Stimulated activated CD4-positive, alpha-beta T cell treated with anti-CD3 and anti-CD28 coated beads, Interleukin-1b, Interleukin-23, amount 100 ng/mL, for 4 hours (primary cell): ENCODE measurements around the gene HHATL.

Source experiments
- DNase-seq, 2 donors: peaks; one replicate each; pipeline ENCODE4 v3.0.0-alpha.2; 2020; ENCODE audit warnings: low read depth in 2 of 2

HHATL gene

DNA sequence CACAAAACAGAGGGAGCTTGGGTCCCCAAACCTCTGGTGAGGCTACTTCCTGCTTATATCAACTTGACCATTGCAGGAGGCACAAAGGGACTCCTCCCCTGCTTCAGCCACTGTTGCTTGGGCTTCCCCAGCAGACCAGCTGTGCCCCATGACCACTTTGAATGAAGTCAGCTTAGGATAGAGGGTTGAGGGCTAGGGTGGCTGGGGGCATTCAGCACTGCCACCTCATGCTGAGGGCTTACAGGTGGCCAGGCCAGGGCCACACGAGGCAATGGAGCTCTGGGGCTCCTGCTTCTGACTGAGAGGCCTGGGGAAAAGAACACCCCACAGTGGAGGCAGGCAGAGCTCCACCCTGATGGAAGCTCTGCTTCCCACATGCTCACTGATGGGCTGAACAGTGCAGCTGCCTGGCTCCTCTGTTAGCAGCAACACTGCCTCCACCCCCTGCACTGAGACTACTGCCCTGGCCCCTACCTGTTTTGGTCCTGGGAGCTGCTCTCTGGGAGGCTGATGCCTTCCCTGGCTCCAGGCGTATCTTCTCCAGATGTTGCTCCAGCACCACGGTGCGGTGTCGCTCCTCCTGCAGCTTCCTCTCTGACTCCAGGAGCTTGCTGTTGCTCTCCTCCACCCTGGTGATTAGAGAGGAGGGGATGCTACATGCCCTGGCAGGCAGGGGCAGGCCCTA lies 10.2 kb upstream of the HHATL start:
- no peak for DNase-seq

DNA sequence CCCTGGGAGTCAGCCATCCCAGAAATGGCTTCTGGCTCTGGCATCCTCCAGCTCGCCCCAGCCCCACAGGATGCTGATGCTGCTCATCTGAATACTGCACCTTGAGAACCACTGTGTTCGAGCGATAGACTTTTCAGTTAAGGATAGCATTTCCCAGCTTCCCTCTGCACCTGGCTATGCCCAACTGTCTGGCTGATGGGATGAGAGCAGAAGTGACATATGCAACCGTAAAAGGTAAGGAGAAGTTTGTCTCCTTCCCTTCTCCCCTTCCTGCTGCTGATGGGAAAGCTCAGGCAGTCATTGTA lies 9.7 kb upstream of the HHATL start:
- DNase-seq = no peak

DNA sequence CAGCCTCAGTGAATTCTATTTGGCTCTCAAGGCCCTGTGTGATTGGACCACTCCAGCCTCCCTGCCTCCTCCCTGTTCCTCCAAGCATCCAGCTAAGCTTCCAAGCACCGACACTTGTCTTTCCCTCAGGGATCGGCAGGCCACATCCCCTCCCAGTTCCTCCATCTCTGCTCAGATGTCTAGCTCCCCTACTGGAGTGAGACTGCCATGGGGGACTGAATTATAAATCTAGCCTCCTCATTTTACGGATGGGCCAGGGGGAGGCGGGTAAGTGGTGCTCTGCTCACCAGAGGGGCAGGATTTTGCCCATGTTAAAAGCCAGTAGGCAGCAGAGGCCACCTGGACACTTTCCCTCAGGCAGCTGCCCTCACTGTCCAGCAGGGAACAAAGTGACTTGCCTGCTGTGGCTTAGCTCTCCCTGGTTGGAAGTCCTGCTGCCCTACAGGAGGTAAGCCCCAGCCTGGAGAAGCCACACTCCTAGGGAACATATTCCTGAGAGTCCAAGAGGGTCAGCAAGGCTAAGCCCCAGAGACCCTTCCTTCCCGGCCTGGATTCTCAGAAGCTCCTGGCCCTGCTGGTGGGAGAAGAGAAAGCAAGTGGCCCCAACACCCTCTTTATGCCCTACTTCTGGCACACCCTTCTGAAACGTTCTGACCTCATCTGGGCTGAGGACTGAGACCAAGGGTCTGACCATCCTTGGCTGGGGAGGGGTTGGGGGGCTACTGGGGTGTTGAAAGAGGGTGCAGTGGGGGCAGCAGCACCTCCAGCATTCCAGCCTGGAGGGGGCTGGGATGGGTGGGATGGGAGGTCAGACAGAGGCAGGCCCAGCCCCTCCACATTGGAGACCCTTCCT lies 9.1 kb upstream of the HHATL start:
- DNase-seq = no peak

DNA sequence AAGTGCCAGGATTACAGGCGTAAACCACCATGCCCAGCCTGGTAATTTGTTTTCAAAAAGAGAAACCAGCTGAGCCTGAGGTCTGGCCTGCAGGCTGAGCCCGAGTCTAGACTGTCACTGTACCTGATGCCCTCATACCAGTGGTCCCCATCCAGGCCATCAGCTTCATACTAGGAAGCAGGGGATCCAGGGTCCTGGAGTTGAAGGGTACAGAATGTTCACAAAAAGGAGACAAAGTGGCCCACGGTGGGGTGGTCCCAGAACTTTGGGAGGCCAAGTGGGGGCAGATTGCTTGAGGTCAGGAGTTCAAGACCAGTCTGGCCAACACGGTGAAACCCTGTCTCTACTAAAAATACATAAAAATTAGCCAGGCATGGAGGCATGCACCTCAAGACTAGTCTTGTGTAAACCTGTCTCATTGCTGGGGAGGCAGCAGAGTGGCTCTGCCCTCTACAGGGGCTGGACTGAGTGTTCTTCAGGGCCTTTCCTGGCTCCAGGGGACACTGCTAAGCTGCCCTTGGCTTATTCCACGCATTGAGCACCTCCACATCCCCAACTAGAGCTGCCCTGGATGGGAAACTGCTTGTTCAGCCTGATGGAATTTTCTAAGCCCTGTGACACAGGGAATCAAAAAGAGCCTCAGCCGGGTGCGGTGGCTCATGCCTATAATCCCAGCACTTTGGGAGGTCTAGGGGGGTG lies 7.9 kb upstream of the HHATL start:
- no peak for DNase-seq

DNA sequence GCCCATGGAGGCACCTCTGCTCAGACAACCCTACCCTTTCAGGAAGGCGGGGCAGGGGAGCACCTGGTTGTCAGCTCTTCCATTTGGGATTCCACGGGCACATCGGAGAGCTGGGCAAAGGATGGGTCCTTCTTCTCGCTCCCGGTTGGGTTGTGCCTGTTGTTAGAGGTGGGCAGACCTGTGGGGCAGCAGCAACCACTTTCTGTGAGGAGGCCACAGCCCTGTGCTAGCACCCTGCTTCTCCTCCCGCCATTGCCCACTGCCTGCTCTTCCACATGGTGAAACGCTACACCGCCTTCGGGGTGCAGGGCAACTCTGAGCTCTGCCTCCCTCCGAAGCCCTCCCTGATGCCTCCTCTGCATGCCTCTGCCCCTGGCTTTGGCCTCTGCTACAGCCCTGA lies 7.0 kb upstream of the HHATL start:
- no peak for DNase-seq

DNA sequence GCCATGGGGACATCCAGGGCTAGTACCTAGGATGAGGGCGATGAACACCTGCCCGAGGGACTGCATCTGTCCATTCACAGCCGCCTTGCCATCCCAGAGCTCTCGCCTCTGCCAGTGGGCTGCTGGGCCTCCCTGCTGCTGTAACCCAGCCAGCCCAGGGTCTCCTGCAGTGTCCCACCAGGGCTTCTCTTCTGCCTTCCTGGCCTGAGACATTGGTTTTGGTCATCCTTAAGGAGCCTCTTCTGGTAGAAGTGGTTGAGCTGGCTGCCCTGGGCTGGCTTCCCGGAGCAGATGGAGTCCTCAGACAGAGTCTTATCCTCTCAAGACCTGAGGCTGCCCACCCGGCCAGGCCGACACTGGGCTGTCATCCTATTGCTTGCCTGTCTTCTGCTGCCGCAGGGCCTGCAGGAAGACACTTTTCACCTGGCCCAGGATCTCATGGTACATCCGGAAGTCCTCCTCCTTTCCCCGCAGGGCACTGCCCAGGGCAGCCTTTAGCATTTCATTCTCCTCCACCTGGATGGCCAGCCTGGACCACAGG lies 6.1 kb upstream of the HHATL start:
- DNase-seq = no peak

DNA sequence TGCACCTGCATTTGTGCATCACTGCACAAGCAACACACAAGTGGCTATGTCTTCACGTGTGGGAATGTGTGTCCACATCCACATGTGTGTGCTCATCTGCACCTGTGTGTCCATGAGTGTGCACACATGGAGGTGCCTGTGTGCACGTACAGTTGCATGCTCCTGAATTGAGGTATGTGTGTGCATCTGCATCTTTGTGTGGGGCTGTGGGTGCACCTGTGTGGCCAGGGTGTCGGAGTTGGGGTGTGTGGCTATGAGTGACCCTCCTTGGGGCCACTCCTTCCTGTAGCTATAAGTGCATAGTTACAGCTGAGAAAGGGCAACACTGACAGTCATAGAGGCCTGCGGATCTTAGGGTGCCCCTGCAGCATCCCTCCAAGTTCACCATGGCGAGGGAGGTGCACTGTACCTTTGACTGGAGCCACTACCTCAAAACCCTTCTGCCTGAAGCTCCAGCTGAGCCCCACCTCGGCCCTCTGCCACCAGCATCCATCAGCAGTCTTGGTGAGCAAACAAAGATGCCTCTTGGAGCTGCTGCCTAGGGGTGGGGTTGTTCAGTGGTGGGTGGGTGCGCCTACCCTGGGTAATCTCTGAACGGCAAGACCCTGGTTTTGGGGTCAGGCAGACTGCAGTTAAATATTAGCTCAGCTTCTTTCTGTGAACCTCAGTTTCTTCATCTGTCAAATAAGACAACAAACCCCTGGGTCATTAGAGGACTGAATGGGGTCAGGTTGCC lies 5.2 kb upstream of the HHATL start:
- no peak for DNase-seq

DNA sequence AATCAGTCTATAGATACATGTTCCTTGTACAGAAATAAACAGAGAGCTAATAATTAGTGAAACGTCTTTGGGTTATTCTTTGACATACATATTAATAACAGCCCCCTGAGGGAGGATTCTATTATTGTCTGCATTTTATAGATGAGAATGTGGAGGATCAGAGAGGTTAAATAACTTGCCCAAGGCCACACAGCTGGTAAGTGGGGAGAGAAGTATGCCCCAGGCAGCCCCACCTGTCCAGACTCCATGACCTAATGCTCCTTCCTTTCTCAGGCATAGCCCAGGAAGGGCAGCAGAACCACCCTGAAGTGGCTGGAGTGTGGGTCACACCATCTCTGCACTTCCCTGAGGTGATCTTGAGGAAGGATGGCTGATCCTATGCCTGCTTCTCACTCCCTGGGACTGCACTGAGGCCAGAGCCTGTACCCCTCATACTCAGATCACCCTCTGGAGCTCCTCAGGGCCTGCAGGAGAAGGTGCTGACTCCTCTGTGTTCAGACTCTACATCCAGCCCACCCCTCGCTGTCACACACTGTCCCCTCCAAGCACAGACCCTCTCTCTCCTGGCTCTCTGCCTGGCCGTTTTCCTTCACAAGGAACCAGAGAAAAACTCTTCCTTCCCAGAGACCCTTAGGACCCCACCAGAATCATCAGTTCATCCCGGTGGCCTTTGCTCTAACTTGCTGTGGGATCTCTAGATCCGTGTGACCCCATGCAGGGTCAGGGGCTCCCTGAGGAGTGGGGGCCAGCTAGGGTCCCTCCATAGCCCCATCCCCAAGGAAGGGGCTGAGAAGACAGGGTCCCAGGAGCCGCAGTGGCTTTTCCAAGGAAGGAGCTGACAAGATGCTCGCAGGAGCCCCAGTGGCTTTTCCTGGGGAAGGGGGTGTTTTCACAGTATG lies 4.4 kb upstream of the HHATL start:
- DNase-seq = no peak

DNA sequence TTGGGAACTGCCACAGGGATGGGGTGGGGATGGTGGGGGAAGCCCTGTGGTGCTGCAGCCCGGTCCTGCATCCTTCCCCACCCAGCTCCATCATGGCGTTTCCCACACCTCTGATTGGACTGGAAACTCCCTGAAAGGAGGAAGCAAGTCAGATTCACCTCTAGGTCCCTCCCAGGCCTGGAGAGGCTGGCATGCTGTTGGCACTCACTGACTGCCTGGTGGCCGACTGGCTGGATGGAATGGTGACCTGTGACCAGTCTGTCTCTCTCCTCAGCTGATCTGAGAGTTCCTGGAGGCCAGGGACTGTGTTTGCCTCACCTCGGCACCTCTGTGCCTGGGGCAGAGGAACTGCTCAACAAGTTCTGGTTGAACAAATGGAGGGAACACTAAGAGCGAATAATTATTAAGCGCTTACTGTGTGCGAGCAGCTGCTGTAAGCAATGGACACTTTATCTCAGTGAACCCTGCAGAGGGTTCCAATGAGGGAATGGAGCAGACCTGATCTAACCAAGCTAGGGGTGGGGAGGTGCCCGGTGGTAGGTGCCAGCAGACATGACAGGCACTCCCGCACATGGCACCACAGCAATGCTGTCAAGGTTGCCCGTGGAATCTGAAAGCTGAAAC lies 3.5 kb upstream of the HHATL start:
- DNase-seq = no peak

DNA sequence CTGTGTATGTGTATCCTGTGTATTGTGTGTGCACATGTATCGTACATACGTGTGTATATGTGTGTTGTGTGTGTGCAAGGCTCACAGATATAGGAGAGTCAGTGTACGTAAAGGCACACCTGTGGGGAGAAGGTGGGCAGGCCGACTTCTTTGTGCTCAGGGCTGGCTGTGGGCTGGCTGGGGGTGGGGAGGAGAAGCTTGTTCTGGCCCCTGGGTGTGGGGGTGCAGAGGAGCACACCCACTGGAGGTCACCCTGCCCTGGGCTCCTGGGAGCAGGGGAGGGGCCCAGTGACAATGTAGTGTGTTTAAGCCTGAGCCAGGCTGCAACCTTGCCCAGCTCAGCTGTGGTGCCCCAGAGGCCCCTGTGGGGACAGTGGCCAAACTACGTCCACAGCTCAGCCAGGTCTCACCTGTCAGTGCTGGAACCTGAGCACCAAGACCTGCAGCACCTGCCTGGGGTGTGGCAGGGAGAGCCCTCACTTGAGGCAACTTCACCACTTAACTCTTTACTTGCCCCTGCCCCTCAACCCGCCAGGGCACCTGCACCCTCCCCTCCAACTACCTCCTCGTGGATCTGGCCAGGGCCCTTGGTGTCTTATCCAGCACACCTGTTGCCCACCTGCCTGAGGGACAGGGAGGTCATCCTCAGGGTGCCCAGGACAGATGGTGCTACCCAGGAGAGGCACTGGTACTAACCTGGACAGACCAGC lies 2.6 kb upstream of the HHATL start:
- DNase-seq = no peak

DNA sequence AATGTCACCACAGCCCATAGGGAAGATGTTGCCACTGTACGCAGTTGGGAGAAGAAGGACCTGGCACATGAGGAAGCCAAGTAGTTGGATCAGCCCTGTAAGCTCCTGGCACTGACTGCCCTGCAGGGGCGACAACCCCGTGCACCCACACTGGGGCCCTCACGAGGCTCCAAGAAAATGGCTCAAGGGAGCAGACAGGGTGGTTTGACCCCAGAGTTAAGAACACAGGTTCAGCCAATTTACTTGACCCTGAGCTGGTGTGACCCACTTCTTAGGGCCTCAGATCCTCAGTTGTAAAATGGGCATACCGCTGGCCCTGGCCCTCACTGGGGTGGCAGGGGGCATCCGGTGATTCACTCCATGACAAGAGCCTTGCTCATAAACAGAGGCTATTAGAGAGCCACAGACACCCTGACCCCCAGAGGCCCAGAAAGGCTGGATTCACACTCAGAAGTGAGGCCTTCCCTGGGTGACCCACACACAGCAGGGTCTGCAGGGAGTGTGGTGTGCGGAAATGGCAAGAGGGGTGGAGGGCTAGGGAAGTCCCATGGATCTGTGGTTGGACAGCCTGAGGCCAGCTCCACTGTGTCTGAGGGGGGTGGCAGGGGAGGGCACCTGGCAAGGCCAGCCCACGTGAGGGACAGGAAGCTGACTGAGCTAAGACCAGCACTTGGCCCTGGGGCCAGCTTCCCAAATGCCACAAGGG lies 1.7 kb upstream of the HHATL start:
- no peak for DNase-seq

DNA sequence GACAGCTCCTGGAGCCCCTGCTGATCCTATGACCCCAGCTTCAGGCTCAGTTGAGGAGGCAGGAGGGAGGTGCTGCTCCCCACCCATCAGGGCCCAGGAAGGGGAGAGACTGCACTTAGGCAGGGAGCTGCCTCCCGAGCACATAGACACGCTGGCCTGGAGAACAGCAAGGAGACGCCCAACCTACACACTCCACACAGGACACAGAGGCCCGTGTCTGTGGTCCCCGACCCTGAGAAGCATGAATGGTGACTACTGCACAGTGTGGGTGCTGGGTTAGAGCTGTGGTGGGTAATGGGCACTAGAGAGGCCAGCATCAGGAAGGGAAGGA lies 1.1 kb upstream of the HHATL start:
- DNase-seq = no peak

DNA sequence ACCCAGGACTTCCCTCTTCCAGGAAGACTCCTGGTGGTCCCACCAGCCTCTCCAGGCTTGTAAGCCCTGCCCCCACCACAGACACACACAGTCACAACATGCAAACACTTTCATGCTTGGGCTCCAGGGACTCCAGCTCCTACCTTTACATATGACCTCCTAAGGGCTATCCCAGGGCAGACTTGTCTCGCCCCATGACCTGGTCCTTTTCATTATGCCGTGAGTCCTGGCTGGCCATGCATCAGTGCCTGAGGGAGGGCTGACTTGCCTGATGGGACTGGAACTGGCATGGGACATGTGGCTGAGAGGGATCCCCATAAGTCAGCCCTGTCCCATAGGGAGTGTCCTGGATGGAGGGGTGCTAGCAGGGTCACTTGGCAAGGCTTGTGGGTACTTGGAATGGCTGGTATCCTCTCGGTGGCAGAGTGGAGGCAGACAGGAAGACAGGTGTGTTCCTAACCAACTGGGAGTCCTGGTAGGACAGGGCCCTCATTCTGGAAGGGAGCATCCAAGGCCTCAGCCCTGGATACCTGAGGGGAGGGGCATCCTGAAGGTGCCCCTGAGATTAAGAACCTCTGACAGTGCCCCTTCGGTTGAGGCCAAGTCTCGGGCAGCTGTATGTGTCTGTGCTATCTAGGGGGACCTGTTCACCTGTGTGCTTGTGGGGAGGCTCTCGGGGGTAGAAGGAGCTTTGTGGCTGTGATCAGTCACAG lies 540 bp upstream of the HHATL start:
- DNase-seq = no peak

DNA sequence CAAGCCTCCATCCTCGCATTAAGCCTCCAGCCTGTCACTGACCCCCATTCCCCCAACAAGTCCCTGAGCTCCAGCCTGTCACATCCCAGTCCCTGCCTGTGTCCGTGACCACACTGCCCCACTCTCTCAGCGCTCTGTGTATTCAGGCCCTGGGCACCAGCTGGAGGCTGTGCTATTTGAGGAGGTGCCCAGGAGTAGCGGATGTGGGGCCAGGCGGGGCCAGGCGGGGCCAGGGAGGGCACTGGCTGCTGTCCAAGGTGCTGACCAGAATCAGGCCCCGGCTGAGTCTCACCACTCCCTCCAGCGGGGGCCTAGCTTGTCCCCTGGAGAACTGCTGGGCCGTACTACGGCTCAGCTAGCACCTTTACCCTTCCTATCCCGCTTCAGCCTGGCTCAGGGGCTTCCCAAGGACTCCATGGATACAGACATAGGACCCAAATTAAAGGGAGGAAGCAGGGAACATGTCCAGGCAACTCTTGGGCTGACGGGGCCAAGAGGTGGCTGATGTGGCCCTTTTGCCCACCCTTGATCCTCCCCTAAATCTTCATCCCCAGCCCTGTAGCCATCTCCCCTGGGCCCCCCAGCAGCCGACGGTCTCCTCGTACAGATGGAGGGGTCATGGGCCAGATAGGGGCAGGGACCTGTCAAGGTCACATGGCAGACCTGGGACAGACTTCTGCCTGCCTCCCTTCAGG lies 1.1 kb downstream of the HHATL start:
- DNase-seq = peak; percentile 28 to 42

DNA sequence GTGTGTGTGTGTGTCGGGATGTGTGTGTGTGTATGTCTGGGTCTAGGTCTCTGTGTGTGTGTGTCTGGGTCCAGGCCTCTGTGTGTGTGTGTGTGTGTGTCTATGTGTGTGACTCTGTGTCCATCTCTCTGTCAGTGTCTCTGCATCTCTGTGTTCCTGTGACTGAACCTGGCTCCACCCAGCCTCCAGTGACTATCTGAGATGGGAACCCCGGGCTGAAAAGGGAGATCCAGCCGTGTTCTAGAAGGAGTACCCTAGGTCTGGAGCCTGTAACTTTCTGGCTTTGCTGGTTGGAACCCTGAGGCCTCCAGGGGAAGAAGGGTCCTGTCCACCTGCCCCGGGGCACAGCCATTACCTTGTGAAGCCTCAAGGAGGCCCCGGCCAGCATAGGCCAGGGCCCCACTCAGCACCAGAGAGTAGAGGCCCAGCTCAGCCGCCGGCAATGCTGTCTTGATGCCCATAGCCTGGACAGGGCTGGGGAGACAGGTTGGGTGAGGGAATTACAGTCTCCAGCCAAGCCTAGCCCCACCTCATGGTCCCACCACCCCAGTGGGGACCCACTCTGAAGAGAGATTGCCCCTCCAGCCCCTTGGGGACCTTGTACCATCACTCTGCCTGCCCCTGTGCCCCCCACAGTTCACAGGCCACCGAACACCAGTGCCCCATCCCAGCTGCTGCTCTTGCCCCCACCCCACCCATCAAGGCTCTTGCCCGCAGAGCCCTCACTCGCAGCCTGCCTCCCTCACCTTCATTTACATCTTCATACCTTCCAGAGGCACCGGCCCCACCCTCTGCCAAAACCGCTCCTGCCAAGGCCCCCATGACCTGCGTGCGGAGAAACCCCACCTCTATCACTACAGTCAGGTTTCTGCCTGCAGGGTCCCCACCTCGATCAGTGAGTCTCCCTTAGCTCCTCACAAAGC lies 2.0 kb downstream of the HHATL start:
- DNase-seq = no peak

DNA sequence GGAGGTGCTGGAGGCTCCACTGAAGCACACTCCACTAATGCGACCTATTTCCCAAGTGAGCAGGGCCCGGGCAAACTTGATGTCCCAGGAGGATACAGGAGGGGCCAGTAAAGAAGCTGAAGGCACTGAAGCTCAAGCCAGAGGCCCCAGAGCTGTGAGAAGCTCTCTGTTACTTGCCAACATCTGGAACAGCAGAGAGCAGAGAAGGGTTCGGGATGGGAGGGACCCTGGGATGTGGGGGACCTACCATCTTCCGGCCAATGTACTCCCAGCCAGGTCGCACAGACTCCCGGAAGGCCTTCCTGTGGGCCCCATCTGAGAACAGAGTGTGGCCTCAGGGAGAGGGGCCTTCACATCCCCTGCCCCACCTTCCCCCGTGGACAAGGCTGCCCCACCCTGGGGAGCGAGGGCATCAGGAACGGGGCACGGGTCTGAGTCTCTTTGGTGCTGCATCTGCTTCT lies 3.1 kb downstream of the HHATL start:
- no peak for DNase-seq

DNA sequence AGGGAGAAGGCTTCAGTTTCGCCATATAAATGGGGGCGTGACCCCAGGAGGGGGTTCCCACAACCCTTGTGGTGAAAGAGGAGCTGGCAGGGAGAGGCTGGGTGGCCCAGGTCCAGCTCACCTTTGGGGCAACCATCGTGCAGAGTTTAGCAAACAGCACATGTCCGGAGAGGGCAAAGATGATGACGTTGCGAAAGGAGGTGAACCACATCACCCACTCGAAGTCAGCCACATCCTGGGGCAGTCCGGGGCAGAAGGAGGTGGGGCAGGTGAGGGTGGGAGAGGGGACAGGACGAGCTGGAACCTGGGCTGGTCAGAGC lies 3.7 kb downstream of the HHATL start:
- DNase-seq = no peak
